ENCODE results near the gene PSMA6. TPM values are rescaled to one million over a fixed set of nuclear protein-coding genes. Genes with fewer than 3 reads are reported as not detected.
"Not testable (repeated sequence)": the region's sequence is repeated elsewhere in the genome, so short reads cannot be mapped to it uniquely, and the experiment has no call there.

Gene PSMA6
- total RNA-seq, 1 experiment from 2014 or later, result 80.3 TPM

DNA sequence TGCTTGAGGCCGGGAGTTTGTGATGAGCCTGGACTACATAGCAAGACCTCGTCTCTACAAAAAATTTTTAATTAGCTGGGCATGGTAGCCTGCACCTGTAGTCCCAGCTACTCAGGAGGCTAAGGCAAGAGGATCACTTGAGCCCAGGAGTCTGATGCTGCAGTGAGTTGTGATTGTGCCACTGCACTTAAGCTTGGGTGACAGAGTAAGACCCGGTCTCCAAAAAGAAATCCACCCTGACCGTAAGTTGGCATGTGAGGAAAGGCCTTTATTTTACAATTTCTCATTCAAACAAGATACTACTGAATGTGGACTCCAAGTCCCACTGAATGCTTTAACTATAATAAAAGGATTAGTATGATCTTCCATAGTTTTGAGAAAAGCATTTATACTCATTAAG is 27.3 kb downstream of the PSMA6 start:
- no peak for DNase-seq (ENCODE audit: low spot score)

DNA sequence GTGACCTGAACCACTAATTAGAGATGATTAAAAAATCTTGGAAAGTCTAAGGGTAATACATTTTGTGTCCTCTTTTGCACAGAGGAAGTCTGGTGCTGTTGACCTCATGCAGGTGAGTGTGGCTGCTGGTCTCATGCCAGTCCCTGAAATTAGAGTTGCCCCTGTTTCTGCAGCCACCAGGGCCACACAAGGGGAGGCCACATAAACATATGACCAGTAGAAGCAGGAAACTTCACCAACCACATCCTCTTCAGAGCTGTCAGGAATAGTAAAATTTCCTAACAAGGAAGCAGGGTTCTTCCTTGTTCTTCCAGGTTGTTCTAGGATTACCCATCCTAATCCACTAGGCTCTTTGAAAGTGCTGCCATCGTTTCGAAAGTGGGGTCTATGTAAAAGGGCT is 28.3 kb downstream of the PSMA6 start:
- no peak for DNase-seq (ENCODE audit: low spot score)

DNA sequence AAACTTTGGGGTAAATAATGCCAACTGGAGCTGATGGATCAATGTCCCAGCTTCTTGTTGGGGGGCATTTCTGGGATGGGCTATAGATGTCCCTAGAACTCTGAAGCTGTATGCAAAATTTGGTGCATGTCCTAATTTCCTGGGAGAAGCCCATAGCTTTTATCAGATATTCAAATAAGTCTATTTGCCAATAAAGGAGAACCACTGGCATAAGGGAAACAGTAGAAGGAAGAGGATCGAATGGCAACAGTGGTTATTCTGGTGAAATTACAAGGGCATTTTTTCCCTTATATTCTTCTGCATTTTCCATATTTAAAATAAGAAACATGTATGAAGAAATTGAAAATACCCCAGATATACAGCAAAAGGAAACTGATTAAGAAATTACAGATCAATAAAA is 34.2 kb downstream of the PSMA6 start:
- no peak for DNase-seq (ENCODE audit: low spot score)

DNA sequence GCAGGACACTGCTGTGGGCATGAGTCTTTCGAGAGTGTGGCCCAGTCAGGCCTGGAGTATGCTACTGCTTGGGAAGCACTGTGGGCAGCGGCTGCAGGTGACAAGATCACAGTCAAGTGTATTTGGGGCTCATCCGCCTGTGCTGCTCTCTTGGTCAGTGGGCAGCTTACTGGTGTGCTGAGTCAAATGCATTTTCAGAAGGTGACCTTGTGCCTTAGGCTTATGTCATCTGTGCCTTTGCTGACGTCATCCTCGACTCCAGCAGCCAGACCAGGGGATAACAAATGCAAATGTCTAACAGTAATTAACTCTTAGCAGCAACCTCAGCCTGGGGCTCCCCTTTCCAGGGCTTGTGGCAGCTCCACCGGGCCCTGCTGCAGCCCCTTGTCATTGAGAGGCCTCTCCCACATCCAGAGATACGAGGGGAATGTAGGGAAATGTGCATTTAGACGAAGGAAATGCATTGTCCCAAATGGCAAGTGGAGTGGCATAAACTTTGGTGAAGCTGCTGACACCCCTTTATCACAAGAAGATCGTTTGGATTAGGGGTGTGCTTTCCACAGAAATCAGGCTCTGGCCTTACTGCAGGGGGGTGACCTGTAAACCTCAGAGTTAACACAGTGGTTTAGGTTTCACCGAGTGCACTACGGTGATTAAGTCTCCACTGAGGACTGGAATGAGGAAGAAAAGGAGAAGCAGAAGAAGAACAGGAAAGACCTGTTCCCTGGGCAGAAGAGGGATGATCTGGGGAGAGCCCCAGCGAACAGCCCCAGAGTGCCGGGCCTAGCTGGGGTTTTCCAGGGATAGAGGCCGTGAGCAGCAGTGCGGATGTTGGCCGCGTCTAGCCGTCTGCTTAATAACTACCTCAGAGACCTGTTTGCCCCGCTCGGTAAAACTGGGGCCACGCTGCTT is 39.7 kb downstream of the PSMA6 start:
- DNase-seq (ENCODE audit: low spot score), result peak; percentile 90

DNA sequence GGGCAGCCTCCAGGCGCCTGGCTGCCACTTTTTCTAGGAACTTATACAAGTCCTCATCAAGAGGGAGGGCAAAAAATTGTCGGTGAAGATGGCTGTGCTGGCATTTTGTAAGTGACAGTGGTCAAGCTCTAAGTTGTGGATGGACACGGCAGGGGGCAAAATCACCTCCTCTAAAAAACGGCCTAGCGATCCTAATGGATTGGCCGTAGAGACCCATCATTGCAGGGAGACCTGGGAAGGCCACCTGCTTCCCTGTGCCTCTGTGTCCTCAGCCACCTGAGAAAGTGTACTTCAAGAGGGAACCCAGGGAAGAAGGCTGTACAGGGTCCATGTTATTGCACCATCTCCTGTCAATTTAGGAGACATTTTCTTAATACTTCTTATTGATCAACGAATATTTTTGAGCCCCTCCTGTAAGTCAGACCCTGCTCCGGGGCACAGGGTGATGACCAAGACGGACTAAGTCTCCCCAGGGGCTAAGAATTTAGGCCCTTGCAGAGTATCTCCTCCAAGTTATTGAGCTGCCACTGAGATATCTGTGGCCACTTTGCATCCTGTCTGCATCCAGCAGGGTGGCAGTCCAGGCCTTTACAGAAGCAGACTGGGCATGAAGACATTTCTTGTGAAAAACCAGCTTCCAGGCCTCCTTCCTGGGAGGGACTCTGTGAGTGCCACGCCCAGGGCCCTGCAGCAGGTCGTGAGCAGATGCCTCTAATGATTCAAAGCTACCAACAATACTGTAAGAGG is 40.5 kb downstream of the PSMA6 start:
- peak; percentile 47 for DNase-seq (ENCODE audit: low spot score)

DNA sequence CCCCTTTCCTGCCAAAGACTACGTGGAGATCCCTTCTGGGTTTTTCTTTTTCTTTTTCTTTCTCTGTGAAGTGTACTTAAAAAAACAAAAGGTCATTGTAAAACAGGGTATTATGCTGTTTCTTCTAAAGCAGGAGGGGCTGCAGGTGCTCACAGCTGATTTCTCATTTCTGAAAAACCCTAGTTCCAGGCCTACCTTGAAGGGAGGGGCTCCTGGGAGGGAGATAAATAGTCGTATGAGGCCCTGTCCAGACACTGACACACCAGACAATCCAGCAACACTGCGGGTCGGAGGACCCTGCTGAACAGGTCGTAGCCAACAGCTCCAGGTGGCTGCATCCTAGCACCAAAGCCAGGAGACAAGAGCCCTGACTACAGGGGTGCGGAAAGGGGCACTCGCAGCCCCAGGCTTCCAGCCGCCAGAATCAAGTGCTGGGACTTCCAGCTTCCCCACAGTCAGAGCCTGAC is 41.1 kb downstream of the PSMA6 start:
- DNase-seq (ENCODE audit: low spot score), result no peak

DNA sequence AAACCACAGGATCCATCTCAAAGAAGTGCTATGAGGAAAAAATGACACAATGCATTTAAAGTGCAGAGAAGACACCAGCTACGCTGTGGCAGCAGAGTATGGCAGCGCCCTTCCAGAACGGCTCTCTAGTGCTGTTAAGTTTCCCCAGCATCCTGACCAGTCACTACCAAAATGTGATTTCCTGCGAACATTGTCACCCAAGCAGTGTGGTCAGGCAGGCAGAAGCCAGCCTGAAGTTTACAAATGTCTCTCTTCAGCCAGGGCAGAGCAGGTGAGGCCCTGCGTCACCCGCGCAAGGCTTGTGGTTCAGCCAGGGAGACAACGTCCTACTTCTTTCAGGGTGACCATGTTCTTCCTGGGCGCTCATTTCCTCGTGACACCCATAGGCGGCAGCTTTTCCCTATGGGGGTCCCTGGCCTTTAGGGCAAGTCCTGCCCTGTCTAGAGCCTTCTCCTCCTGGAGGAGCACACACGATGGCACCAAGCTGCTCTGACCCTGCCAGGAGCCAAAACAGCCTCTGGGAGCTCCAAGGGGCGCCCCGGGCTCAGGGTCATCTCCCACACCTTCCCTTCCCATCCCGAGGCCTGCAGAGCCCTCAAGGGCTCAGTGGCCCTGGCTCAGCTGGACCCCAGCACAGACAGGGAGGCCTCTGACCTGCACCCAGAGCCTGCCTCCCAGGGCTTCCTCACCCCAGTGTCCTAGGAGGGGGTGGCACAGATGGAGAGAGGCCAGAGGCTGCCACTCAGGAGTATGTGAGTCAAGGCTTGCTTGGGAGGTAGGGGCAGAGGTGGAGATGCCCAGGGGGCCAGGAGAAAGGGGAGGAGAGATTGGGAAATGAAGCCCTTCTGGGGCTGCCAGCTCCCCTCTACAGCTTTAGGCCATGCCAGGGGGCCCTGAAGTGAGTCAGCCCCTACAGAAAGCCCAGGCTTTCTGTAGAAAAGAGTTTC is 41.9 kb downstream of the PSMA6 start:
- DNase-seq (ENCODE audit: low spot score), result no peak

DNA sequence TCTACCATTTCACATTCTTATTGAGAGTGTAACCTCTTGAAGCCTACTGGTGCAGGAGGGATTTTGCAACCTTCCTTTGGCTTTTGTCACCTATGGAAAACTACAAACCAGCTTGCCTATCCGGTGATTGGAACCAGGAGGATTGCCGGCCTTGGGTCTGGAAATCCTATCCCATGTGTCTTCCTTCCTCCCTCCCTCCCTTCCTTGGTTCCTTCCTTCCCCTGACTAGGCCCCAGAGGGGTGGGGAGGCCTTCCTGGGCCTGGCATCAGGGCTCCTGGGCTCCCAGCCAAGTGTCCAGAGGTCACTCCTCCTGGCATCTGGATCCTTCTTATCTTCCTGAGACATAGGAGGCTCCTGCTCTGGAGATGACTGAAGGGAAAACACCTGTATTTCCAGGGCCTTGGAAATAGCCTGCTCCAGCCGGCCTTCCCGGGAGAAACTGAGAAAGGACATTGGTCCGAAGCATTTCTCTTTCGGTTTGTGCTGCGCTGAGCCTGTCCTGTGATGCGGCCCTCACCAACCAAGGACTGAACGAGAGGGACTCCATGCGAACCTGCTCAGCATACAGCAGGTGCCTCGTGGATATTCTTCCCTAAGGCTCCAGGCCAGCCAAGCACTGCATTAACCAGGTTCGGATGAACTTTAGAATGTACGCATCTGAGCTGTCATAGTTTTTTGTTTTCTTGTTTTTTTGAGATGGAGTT is 43.4 kb downstream of the PSMA6 start:
- DNase-seq (ENCODE audit: low spot score), result peak; percentile 91

DNA sequence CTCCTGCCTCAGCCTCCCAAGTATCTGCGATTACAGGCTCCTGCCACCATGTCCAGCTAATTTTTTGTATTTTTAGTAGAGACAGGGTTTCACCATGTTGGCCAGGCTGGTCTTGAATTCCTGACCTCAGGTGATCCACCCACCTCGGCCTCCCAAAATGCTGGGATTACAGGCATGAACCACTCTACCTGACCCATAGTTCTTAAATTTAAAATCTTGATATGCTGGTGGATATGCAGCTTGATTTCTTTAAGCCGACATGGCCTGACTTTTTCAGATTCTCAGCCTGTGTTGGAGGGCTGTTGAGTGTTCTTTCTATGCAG is 44.0 kb downstream of the PSMA6 start:
- DNase-seq (ENCODE audit: low spot score), result not testable (repeated sequence)

DNA sequence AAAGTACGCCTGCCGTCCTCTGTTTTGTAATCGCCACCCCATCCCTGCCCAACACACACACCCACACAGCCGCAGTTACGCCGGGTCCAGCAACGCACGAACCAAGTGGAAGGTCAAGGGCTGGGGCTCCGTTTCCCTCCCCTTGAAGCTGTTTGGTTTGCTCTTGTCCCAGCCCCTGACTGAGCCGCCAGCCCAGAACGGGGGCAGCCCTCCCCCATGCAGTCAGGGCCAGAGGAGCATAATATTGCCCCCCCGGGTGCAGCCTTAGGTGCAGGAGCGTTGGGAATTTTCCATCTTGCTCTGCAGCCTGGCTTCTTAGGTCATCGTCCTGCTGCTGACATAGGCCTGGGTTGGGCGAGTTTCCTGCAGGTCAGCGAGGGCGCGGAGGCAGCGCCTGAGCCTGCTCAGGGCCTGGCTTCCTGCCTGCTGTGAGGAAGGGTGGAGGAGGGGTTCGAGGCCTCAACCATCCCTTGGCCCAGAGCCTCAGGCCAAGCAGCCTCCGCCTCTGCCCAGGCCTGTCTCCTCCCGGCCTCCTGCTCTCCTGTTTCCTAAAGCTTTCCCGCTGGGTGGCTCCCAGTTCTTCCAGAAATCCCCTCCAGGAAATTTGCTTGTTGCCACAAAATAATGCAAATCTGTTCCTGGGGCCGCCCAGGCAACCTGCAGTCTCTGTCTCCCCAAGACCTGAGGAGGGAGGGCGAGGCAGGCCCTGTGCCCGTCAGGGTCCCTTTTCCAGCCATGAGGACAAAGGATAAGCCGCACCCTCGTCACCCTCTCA is 44.5 kb downstream of the PSMA6 start:
- peak; percentile 85 for DNase-seq (ENCODE audit: low spot score)

DNA sequence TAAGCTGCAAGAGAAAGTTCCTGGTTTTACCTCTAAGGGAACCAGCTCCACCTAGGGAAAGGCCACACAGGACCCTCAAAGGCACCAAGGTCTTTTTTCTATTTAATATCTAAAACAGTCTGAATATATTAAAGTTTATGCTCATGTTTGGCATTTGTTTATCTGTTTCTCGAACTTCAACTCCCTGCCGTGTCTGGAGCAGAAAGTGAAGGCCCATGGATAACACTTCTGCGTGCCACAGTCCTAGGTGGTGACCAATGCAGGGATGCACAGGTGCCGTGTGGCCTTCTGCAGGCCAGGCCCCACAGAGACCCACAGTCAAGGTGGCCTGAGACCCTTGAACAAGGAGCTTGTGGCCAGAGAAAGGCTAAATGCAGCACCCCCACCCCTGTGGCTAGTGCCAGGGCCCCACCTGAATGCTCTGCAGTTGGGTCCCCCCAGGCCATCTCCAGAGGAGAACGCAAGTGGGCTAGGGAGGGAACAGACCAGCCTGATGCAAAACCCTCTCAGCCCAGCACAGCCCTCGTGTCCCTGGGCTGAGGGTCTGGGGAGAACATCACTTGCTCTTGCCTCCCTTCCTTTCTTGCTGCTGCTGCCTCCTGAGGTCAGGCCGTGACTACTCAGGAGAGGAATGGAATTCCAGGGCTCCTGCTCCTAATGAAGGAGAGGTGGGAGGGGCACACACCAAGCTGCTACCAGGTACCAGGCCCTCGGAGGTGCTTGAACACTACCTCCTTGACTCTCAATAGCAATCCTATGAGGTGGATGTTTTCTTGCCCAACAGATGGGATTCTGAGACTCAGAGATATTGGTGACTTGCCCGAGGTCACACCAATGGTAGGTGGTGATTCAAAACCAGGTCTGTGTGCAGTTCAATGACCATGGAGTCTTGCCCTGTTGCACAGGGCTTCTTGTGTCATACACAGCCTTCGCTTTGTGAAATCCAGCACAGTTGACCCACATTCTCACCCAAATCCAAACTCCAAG is 45.4 kb downstream of the PSMA6 start:
- DNase-seq (ENCODE audit: low spot score), result no peak

DNA sequence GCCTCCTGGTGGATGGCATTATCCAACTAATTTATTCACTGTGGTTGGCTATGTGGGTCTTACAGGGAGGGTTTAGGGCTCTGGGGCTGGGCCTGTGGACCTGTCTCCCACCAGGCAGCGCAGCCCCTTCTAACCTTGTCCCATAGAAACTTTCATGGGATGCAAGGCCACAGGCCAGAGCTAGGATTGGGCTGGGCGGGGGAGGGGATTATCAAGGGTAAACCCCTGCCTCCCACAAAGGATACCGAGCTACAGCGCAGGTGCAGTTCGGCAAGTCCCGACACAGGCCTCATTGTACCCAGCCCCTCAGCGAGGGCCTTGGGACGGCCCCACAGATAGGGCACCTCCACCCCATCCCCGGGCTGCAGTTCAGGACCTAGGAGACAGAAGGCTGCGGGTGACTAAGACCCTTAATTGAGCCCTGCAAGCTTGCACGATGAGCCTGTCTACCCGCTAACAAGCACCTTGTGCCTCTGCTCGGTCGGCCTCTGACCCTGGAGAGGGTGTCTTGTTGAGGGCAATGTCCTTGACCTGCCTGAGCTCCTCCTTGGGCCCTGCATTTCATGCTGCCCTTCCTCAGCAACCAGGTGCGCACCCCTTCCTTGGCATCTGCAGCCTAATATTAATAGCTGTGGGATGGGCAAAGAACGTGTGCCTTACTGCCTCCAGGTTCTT is 46.7 kb downstream of the PSMA6 start:
- no peak for DNase-seq (ENCODE audit: low spot score)

DNA sequence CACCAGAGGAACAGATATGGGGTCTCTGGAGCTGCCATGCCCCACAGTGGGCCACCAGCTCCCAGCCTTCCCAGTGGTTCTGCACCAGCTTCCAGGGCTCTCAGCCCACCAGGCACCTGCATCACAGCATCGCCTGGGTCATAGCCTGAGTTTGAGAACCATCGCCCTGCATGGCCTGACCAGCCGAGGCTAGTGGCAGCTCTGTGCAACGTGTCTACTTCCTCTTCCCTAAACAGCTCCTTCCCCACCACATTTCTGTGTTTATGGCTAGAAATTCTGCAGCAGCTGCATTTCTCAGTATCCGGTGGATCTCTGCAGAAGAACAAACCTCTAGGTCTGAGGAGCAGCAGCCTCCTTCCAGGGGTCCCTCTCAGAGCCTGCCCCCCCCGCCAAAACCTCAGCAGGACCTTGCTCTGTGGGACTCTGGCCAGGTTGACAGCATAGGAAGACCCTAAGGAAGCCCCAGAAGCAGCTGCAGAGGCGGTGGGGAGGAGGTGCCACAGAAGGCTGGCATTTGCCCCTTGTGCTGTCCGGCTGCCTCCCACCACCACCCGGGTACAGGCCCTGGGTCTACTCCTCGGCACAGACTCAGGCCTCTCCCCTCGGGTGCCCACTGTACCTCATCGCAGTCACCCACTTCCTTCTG is 47.7 kb downstream of the PSMA6 start:
- no peak for DNase-seq (ENCODE audit: low spot score)

DNA sequence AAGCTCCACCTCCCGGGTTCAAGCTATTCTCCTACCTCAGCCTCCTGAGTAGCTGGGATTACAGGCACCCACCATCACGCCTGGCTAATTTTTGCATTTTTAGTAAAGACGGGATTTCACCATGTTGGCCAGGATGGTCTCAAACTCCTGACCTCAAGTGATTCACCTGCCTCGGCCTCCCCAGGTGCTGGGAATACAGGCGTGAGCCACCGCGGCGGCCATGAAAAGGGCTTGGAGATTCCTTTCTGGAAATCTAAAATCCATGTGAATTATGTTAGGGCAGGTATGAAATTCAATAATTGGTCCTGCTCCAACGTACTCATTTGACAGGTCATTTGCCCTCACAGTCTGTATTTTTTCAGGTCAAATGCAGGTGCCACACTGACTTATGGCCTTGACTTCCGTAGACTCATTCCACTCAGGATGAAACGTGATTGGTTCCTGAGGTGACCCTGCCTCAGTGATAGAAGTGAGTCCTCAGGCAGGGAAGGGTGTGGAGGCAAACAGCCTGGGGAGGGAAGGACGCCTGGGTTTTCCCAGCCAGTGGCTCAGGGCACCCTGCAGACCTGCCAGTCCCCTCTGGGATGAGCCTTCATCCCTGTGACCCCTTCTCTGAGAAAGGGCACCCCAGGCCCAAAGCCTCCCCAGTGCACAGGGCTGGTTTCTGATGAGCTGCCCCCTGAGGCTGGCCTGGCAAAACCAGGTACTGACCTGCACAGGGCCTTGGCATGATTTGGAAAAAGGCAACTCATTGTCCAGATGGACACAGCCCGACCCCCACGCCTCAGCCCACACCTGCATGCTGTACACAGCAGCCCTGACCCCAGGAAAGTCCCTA is 48.7 kb downstream of the PSMA6 start:
- no peak for DNase-seq (ENCODE audit: low spot score)

DNA sequence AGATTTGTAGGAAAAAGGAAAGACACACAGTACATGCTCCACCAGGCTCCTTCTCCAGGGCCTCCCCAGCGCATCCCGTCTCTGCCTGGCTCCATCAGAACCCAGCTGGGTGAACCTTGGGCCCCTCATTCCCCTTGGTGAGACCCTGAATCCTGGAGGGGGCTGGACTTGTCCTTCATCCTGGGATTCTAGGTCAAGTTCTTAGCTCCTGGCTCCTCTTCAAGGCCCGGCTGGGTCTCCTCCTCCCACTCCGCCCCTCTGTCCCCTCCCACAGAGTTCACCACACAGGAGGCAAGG is 49.2 kb downstream of the PSMA6 start:
- DNase-seq (ENCODE audit: low spot score), result no peak

DNA sequence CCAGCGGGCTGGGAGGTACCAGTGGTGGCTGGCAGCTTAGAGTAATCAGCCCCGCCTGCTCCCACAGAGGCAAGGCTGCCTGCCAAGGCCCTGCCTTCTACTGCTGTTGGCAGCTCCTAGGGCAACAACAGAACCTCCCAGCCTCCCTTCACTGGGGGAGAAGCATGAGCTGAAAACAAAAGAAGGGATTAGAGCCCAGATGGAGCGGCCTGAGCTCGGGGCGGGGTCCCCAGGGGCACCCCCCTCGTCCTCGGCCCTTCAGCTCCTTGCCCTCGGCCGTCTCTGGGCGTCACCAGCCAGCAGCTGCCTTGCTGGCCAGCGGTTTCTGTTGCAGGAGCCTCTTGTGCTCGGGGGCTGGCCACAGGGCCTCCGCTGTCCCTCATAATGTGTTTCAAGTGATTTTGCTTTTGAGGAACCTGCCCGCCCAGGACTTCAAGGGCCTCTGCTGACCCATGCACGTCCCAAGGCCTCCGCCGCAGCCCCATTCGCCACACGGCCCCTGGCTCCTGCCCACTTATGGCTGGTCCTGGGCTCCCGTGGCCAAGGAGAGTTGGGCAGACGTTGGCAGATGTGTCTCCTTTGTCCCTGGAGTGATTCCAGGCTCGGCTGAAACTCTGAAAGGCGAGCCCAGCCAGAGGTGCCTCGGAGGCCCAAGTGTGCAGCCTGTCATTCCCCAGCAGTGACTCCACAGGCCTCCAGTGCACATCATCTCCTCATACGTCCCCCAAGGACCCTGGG is 49.7 kb downstream of the PSMA6 start:
- DNase-seq (ENCODE audit: low spot score), result peak; percentile 90

All from HT-29 (cell line).